T-helper 17 cell (primary cell): ENCODE data around the gene BORCS8. TPM values are rescaled to one million over a fixed set of nuclear protein-coding genes. Genes with fewer than 3 reads are reported as not detected.
A peak's percentile ranks its signal among the peaks of the same experiment; 100 is the strongest.
"Not testable (repeated sequence)": the region's sequence is repeated elsewhere in the genome, so short reads cannot be mapped to it uniquely, and the experiment has no call there.

ENCODE experiments used
- ATAC-seq: fragments of 150-1000 bp; cut with Tn5 transposase; 2 replicates; pipeline ENCODE4 v1.10.0; 2021; ENCODE audit warnings: mild to moderate bottlenecking, moderate library complexity
- DNase-seq, 3 donors: peaks; one replicate each; pipeline versions ENCODE4 v3.0.0 to v3.0.0-alpha.2; 2020 to 2021
- H3K9me3 ChIP-seq: one replicate; pipeline ENCODE4 v1.7.0; 2013; ENCODE audit warnings: low read length, mild to moderate bottlenecking; ENCODE audit not compliant: control insufficient read depth, poor library complexity, severe bottlenecking
- H3K27ac Mint-ChIP-seq: one replicate; pipeline ENCODE4 v1.8.0; 2022; ENCODE audit warnings: mild to moderate bottlenecking, moderate library complexity, mixed read lengths
- H3K27me3 Mint-ChIP-seq: one replicate; pipeline ENCODE4 v1.8.0; 2022; ENCODE audit warnings: mixed read lengths
- H3K36me3 Mint-ChIP-seq: one replicate; pipeline ENCODE4 v1.8.0; 2022; ENCODE audit warnings: low read depth, mixed read lengths
- H3K4me1 Mint-ChIP-seq: one replicate; pipeline ENCODE4 v1.8.0; 2022; ENCODE audit warnings: mild to moderate bottlenecking, mixed read lengths
- H3K4me3 Mint-ChIP-seq: one replicate; pipeline ENCODE4 v1.8.0; 2022; ENCODE audit warnings: mild to moderate bottlenecking, moderate library complexity, mixed read lengths
- total RNA-seq, 4 donors: library from RNA in 2 of 4; stranded (reverse) in 2 of 4; gene quantifications; one replicate each; pipeline ENCODE4 v1.2.3 and lab custom pipeline; 2022 to 2026

The BORCS8 gene
- total RNA-seq, 2 donors from 2014 or later, result 27.4 to 30.8 TPM

- no peak for ATAC-seq
Measured at GRCh38 chr19:19162495-19162894, 29.5 kb downstream of the BORCS8 start.

GRCh38 chr19:19160461-19161035 lies 31.4 kb downstream of the BORCS8 start:
- H3K9me3 ChIP-seq, result no peaks in the 10 kb centered on the region
- DNase-seq (no peak), ATAC-seq (peak; percentile 27)
- Mint-ChIP-seq H3K36me3 (no peaks in the 10 kb centered on the region), H3K4me1 (peaks cover 3% of the 10 kb centered on the region), H3K27ac (no peak overlapping the region), H3K4me3 (no peak overlapping the region), H3K27me3 (no peaks in the 10 kb centered on the region)

More at GRCh38 chr19:19162495-19162894, 29.5 kb downstream of the BORCS8 start:
- no peak for DNase-seq
- no peaks in the 10 kb centered on the region for H3K9me3 ChIP-seq
- H3K4me3 Mint-ChIP-seq, result no peak overlapping the region
- H3K27me3 Mint-ChIP-seq, result no peaks in the 10 kb centered on the region
- no peaks in the 10 kb centered on the region for H3K36me3 Mint-ChIP-seq
- peaks cover 3% of the 10 kb centered on the region for H3K4me1 Mint-ChIP-seq
- no peak overlapping the region for H3K27ac Mint-ChIP-seq

- ATAC-seq (no peak), DNase-seq (no peak)
- no peak overlapping the region for H3K4me3 Mint-ChIP-seq
- no peaks in the 10 kb centered on the region for H3K36me3 Mint-ChIP-seq
- peaks cover 3% of the 10 kb centered on the region for H3K4me1 Mint-ChIP-seq
- no peaks in the 10 kb centered on the region for H3K27me3 Mint-ChIP-seq
- no peaks in the 10 kb centered on the region for H3K9me3 ChIP-seq
- peak overlapping the region; percentile 45 for H3K27ac Mint-ChIP-seq
Measured at GRCh38 chr19:19159534-19159933, 32.4 kb downstream of the BORCS8 start.

- Mint-ChIP-seq H3K27me3 (no peaks in the 10 kb centered on the region), H3K4me1 (peaks cover 3% of the 10 kb centered on the region), H3K4me3 (no peak overlapping the region), H3K36me3 (no peaks in the 10 kb centered on the region), H3K27ac (no peak overlapping the region)
- no peaks in the 10 kb centered on the region for H3K9me3 ChIP-seq
- DNase-seq (no peak), ATAC-seq (no peak)
Measured at GRCh38 chr19:19157808-19158207, 34.1 kb downstream of the BORCS8 start.

GRCh38 chr19:19155495-19156219 lies 36.3 kb downstream of the BORCS8 start:
- Mint-ChIP-seq H3K4me1 (no peaks in the 10 kb centered on the region), H3K4me3 (no peak overlapping the region), H3K27ac (no peak overlapping the region), H3K36me3 (no peaks in the 10 kb centered on the region), H3K27me3 (no peaks in the 10 kb centered on the region)
- no peaks in the 10 kb centered on the region for H3K9me3 ChIP-seq
- DNase-seq (no peak), ATAC-seq (no peak)

GRCh38 chr19:19154768-19155494 lies 37.0 kb downstream of the BORCS8 start:
- Mint-ChIP-seq H3K4me1 (no peaks in the 10 kb centered on the region), H3K36me3 (no peaks in the 10 kb centered on the region), H3K4me3 (no peak overlapping the region), H3K27me3 (no peaks in the 10 kb centered on the region), H3K27ac (no peak overlapping the region)
- DNase-seq, result no peak
- no peak for ATAC-seq
- H3K9me3 ChIP-seq, result no peaks in the 10 kb centered on the region

- no peaks in the 10 kb centered on the region for H3K4me1 Mint-ChIP-seq
- H3K36me3 Mint-ChIP-seq, result no peaks in the 10 kb centered on the region
- no peaks in the 10 kb centered on the region for H3K9me3 ChIP-seq
- DNase-seq, result no peak
- no peak overlapping the region for H3K4me3 Mint-ChIP-seq
- H3K27me3 Mint-ChIP-seq, result no peaks in the 10 kb centered on the region
- no peak overlapping the region for H3K27ac Mint-ChIP-seq
- ATAC-seq, result no peak
Measured at GRCh38 chr19:19152668-19153384, 39.1 kb downstream of the BORCS8 start.

- Mint-ChIP-seq H3K27ac (peak overlapping the region; percentile 19), H3K27me3 (no peaks in the 10 kb centered on the region), H3K36me3 (no peaks in the 10 kb centered on the region), H3K4me3 (no peak overlapping the region), H3K4me1 (no peaks in the 10 kb centered on the region)
- H3K9me3 ChIP-seq, result no peaks in the 10 kb centered on the region
- DNase-seq, result no peak
- ATAC-seq, result no peak
Measured at GRCh38 chr19:19151418-19151817, 40.5 kb downstream of the BORCS8 start.

GRCh38 chr19:19149435-19149834 lies 42.5 kb downstream of the BORCS8 start:
- DNase-seq (no peak), ATAC-seq (no peak)
- no peaks in the 10 kb centered on the region for H3K9me3 ChIP-seq
- no peaks in the 10 kb centered on the region for H3K27me3 Mint-ChIP-seq
- H3K4me1 Mint-ChIP-seq, result no peaks in the 10 kb centered on the region
- no peaks in the 10 kb centered on the region for H3K36me3 Mint-ChIP-seq
- H3K4me3 Mint-ChIP-seq, result no peak overlapping the region
- no peak overlapping the region for H3K27ac Mint-ChIP-seq

- ATAC-seq, H3K4me3 Mint-ChIP-seq: not testable (repeated sequence)
Measured at GRCh38 chr19:19148504-19148903, 43.4 kb downstream of the BORCS8 start.

GRCh38 chr19:19147344-19147743 lies 44.6 kb downstream of the BORCS8 start:
- H3K9me3 ChIP-seq, result no peaks in the 10 kb centered on the region
- Mint-ChIP-seq H3K27ac (peak overlapping the region; percentile 9), H3K4me3 (no peak overlapping the region), H3K27me3 (no peaks in the 10 kb centered on the region), H3K4me1 (no peaks in the 10 kb centered on the region), H3K36me3 (no peaks in the 10 kb centered on the region)
- ATAC-seq (no peak), DNase-seq (no peak)

More at GRCh38 chr19:19148504-19148903, 43.4 kb downstream of the BORCS8 start:
- H3K9me3 ChIP-seq, H3K27ac Mint-ChIP-seq, H3K4me1 Mint-ChIP-seq, H3K36me3 Mint-ChIP-seq, H3K27me3 Mint-ChIP-seq, DNase-seq: not testable (repeated sequence)

- Mint-ChIP-seq H3K4me3 (no peak overlapping the region), H3K36me3 (no peaks in the 10 kb centered on the region), H3K27me3 (no peaks in the 10 kb centered on the region), H3K27ac (no peak overlapping the region), H3K4me1 (no peaks in the 10 kb centered on the region)
- ATAC-seq (no peak), DNase-seq (no peak)
- H3K9me3 ChIP-seq, result no peaks in the 10 kb centered on the region
Measured at GRCh38 chr19:19146865-19147264, 45.1 kb downstream of the BORCS8 start.
